Ishikawa (cell line): ENCODE data around the gene EIF4E1B.

Source experiments
- CEBPB ChIP-seq: IDR thresholded peaks from 2 replicates; pipeline ENCODE4 v1.6.1; 2012
- EGR1 ChIP-seq: IDR thresholded peaks from 2 replicates; pipeline ENCODE4 v1.6.1; 2012
- EP300 ChIP-seq: IDR thresholded peaks from 2 replicates; pipeline ENCODE4 v1.6.1; 2012; ENCODE audit warnings: borderline replicate concordance
- FOXM1 ChIP-seq: IDR thresholded peaks from 2 replicates; pipeline ENCODE4 v1.6.1; 2012; ENCODE audit warnings: low read depth, borderline replicate concordance
- MAX ChIP-seq: IDR thresholded peaks from 2 replicates; pipeline ENCODE4 v1.6.1; 2012
- NFIC ChIP-seq: IDR thresholded peaks from 2 replicates; pipeline ENCODE4 v1.6.1; 2012
- RAD21 ChIP-seq: IDR thresholded peaks from 2 replicates; pipeline ENCODE4 v1.6.1; 2012; ENCODE audit warnings: low read depth
- TAF1 ChIP-seq: IDR thresholded peaks from 2 replicates; pipeline ENCODE4 v1.6.1; 2012; ENCODE audit warnings: low read depth, mild to moderate bottlenecking
- YY1 ChIP-seq: IDR thresholded peaks from 2 replicates; pipeline ENCODE4 v1.6.1; 2012; ENCODE audit warnings: low read depth
- ZBTB7A ChIP-seq: IDR thresholded peaks from 2 replicates; pipeline ENCODE4 v1.6.1; 2012; ENCODE audit warnings: low read depth
- TF ChIP-seq, protein P1 (sequence below): IDR thresholded peaks from 2 replicates; pipeline ENCODE4 v1.6.1; 2012; ENCODE audit warnings: low read depth, mild to moderate bottlenecking

DNA sequence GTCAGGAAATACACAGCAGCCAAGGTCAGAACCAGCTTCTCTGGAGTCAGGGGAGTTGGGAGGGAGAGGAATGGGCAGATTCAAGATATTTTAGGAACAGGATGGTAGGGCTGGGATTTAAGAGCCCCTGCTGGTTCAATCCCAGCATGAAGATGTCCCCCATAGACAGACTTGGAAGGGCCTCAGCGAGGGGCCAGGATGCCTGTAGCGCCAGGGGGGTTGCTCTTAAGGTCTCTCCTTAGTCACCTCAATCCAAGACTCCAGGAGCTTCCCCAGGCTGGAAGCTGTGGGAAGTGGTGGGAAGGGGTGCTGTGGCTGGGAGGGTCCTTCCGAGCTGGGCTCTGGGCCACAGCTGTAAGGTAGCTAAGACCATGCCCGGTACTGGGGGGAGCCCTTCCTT lies 8.7 kb downstream of the EIF4E1B start:
- TF ChIP-seq MAX (no peak), TAF1 (no peak), EP300 (no peak), EGR1 (no peak), RAD21 (no peak), FOXM1 (no peak), CEBPB (no peak), ZBTB7A (no peak), YY1 (no peak), NFIC (no peak)
- TF ChIP-seq, protein P1, sequence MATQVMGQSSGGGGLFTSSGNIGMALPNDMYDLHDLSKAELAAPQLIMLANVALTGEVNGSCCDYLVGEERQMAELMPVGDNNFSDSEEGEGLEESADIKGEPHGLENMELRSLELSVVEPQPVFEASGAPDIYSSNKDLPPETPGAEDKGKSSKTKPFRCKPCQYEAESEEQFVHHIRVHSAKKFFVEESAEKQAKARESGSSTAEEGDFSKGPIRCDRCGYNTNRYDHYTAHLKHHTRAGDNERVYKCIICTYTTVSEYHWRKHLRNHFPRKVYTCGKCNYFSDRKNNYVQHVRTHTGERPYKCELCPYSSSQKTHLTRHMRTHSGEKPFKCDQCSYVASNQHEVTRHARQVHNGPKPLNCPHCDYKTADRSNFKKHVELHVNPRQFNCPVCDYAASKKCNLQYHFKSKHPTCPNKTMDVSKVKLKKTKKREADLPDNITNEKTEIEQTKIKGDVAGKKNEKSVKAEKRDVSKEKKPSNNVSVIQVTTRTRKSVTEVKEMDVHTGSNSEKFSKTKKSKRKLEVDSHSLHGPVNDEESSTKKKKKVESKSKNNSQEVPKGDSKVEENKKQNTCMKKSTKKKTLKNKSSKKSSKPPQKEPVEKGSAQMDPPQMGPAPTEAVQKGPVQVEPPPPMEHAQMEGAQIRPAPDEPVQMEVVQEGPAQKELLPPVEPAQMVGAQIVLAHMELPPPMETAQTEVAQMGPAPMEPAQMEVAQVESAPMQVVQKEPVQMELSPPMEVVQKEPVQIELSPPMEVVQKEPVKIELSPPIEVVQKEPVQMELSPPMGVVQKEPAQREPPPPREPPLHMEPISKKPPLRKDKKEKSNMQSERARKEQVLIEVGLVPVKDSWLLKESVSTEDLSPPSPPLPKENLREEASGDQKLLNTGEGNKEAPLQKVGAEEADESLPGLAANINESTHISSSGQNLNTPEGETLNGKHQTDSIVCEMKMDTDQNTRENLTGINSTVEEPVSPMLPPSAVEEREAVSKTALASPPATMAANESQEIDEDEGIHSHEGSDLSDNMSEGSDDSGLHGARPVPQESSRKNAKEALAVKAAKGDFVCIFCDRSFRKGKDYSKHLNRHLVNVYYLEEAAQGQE: no peak
